SK-N-SH treated with all-trans-retinoic acid at 6 μM for 48 hours (cell line): ENCODE measurements around the gene SP110.

Experiments
- ATAC-seq: fragments of 200-7000 bp; cut with Tn5 transposase; 3 replicates; pipeline ENCODE4 v1.9.1; 2020; ENCODE audit warnings: mild to moderate bottlenecking, moderate library complexity
- ARNTL ChIP-seq: fragments of 450-650 bp; formaldehyde crosslinking; IDR thresholded peaks from 2 replicates; pipeline ENCODE4 v1.5.0; 2020; ENCODE audit warnings: low read depth, mild to moderate bottlenecking, moderate library complexity, borderline replicate concordance
- BACH2 ChIP-seq: fragments of 250-450 bp; sonication (Bioruptor Pico); IDR thresholded peaks from 2 replicates; pipeline ENCODE4 v1.9.0; 2021; ENCODE audit warnings: mild to moderate bottlenecking, borderline replicate concordance
- ESRRG ChIP-seq: fragments of 250-450 bp; sonication (Bioruptor Pico); IDR thresholded peaks from 2 replicates; pipeline ENCODE4 v1.6.1; 2021; ENCODE audit warnings: mild to moderate bottlenecking
- GLIS3 ChIP-seq: fragments of 250-450 bp; sonication (Bioruptor Pico); IDR thresholded peaks from 2 replicates; pipeline ENCODE4 v1.5.0; 2020; ENCODE audit warnings: mild to moderate bottlenecking, moderate library complexity
- ISL1 ChIP-seq: fragments of 250-450 bp; sonication (Bioruptor Pico); IDR thresholded peaks from 2 replicates; pipeline ENCODE4 v2.1.2; 2022; ENCODE audit warnings: mild to moderate bottlenecking, moderate library complexity
- OSR1 ChIP-seq: fragments of 250-450 bp; sonication (Bioruptor Pico); IDR thresholded peaks from 2 replicates; pipeline ENCODE4 v1.8.0; 2022; ENCODE audit warnings: moderate library complexity, mild to moderate bottlenecking, inconsistent platforms
- PPARA ChIP-seq: fragments of 250-450 bp; sonication (Bioruptor Pico); IDR thresholded peaks from 2 replicates; pipeline ENCODE4 v1.5.0; 2020; ENCODE audit warnings: mild to moderate bottlenecking, borderline replicate concordance
- RARB ChIP-seq: fragments of 250-450 bp; sonication (Bioruptor Pico); IDR thresholded peaks from 2 replicates; pipeline ENCODE4 v1.8.0; 2021; ENCODE audit warnings: mild to moderate bottlenecking, moderate library complexity
- TCF4 ChIP-seq: fragments of 250-450 bp; sonication (Bioruptor Pico); IDR thresholded peaks from 2 replicates; pipeline ENCODE4 v1.8.0; 2021; ENCODE audit warnings: mild to moderate bottlenecking, moderate library complexity, borderline replicate concordance
- TOX ChIP-seq: fragments of 250-450 bp; sonication (Bioruptor Pico); IDR thresholded peaks from 2 replicates; pipeline ENCODE4 v1.8.0; 2021; ENCODE audit warnings: mild to moderate bottlenecking, moderate library complexity, borderline replicate concordance
- ZC3H10 ChIP-seq: fragments of 250-450 bp; sonication (Bioruptor Pico); IDR thresholded peaks from 2 replicates; pipeline ENCODE4 v1.5.1; 2021; ENCODE audit warnings: mild to moderate bottlenecking, moderate library complexity
- ZFP3 ChIP-seq: fragments of 250-450 bp; sonication (Bioruptor Pico); IDR thresholded peaks from 2 replicates; pipeline ENCODE4 v1.5.0; 2020; ENCODE audit warnings: mild to moderate bottlenecking, moderate library complexity
- ZFP30 ChIP-seq: fragments of 450-650 bp; formaldehyde crosslinking; IDR thresholded peaks from 2 replicates; pipeline ENCODE4 v1.5.0; 2022; ENCODE audit warnings: mild to moderate bottlenecking, moderate library complexity
- ZNF565 ChIP-seq: fragments of 450-650 bp; formaldehyde crosslinking; conservative IDR thresholded peaks from 2 replicates; pipeline ENCODE4 v1.5.0; 2020; ENCODE audit warnings: low read depth, mild to moderate bottlenecking, moderate library complexity
- ZNF70 ChIP-seq: fragments of 450-650 bp; formaldehyde crosslinking; IDR thresholded peaks from 2 replicates; pipeline ENCODE4 v1.5.0; 2020; ENCODE audit warnings: mild to moderate bottlenecking, moderate library complexity
- ZNF8 ChIP-seq: fragments of 450-650 bp; formaldehyde crosslinking; IDR thresholded peaks from 2 replicates; pipeline ENCODE4 v1.5.0; 2020; ENCODE audit warnings: mild to moderate bottlenecking, moderate library complexity
- TF ChIP-seq, protein P1 (sequence below): fragments of 250-450 bp; sonication (Bioruptor Pico); IDR thresholded peaks from 2 replicates; pipeline ENCODE4 v1.8.0; 2021; ENCODE audit warnings: low read depth, mild to moderate bottlenecking, moderate library complexity, borderline replicate concordance
- TF ChIP-seq, protein P2 (sequence below): fragments of 250-450 bp; sonication (Bioruptor Pico); IDR thresholded peaks from 2 replicates; pipeline ENCODE4 v1.8.0; 2020; ENCODE audit warnings: mild to moderate bottlenecking, moderate library complexity, borderline replicate concordance
- TF ChIP-seq, protein P3 (sequence below): fragments of 250-450 bp; sonication (Bioruptor Pico); IDR thresholded peaks from 2 replicates; pipeline ENCODE4 v1.5.1; 2020; ENCODE audit warnings: low read depth, mild to moderate bottlenecking, moderate library complexity
- TF ChIP-seq, protein P4 (sequence below): fragments of 250-450 bp; sonication (Bioruptor Pico); IDR thresholded peaks from 2 replicates; pipeline ENCODE4 v1.5.0; 2020; ENCODE audit warnings: mild to moderate bottlenecking, moderate library complexity

SP110 gene

DNA sequence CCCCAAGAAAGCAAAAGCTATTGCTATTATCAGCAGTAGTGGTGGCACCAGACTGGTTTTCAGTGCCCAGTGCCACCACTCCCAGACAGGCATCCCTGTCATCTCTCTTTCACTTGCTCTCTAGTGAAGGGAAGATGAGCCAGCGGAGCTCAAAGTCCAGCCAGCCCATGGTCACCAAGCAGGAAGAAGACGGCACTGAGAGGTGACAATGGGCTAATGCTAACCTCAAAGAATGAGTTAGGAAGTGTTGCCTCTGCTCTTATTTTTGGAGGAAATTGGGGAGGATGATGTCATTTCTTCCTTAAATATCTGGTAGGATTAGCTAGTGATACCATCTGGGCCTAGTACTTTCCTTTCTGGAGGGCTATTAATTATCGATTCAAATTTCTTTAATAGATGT is 7.4 kb upstream of the SP110 start:
- no peak for ATAC-seq
- TF ChIP-seq ARNTL = no peak
- TF ChIP-seq ISL1 = no peak
- TF ChIP-seq OSR1 (CRISPR knock-in tag) = no peak
- TF ChIP-seq TCF4 (CRISPR knock-in tag) = no peak

DNA sequence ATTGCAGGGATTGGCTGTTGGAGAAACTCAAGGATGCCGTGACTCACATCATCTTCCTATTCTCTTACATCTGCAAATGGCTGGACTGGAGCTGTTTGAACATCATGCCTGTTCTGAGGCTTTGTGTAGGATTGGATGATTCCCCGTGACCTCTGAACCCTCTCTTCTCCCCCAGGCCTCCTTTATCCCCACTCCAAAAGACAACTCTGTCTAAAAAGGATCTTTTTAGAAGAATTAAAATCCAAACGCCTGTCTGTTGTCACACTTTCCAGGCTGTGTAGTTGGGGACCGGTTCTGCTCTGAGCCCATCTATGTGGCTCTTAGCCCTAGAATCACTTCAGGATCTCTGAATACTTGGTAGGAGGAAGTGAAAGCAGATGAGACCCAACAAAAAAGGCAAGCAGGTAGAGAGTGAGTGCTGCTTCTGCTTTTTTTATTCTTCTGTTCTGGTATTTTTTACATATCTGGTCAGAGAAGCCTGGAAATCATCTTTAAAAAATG is 6.3 kb upstream of the SP110 start:
- ATAC-seq = no peak
- TF ChIP-seq, protein P1, sequence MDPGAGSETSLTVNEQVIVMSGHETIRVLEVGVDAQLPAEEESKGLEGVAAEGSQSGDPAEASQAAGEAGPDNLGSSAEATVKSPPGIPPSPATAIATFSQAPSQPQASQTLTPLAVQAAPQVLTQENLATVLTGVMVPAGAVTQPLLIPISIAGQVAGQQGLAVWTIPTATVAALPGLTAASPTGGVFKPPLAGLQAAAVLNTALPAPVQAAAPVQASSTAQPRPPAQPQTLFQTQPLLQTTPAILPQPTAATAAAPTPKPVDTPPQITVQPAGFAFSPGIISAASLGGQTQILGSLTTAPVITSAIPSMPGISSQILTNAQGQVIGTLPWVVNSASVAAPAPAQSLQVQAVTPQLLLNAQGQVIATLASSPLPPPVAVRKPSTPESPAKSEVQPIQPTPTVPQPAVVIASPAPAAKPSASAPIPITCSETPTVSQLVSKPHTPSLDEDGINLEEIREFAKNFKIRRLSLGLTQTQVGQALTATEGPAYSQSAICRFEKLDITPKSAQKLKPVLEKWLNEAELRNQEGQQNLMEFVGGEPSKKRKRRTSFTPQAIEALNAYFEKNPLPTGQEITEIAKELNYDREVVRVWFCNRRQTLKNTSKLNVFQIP (CRISPR knock-in tag) = no peak
- no peak for TF ChIP-seq ESRRG (CRISPR knock-in tag)
- TF ChIP-seq TCF4 (CRISPR knock-in tag) = no peak
- no peak for TF ChIP-seq ZNF565 (CRISPR knock-in tag)
- no peak for TF ChIP-seq TOX
- TF ChIP-seq OSR1 (CRISPR knock-in tag) = no peak
- TF ChIP-seq, protein P2, sequence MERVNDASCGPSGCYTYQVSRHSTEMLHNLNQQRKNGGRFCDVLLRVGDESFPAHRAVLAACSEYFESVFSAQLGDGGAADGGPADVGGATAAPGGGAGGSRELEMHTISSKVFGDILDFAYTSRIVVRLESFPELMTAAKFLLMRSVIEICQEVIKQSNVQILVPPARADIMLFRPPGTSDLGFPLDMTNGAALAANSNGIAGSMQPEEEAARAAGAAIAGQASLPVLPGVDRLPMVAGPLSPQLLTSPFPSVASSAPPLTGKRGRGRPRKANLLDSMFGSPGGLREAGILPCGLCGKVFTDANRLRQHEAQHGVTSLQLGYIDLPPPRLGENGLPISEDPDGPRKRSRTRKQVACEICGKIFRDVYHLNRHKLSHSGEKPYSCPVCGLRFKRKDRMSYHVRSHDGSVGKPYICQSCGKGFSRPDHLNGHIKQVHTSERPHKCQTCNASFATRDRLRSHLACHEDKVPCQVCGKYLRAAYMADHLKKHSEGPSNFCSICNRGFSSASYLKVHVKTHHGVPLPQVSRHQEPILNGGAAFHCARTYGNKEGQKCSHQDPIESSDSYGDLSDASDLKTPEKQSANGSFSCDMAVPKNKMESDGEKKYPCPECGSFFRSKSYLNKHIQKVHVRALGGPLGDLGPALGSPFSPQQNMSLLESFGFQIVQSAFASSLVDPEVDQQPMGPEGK (CRISPR knock-in tag) = no peak
- TF ChIP-seq GLIS3 = no peak
- TF ChIP-seq ZFP30 = no peak
- TF ChIP-seq, protein P3, sequence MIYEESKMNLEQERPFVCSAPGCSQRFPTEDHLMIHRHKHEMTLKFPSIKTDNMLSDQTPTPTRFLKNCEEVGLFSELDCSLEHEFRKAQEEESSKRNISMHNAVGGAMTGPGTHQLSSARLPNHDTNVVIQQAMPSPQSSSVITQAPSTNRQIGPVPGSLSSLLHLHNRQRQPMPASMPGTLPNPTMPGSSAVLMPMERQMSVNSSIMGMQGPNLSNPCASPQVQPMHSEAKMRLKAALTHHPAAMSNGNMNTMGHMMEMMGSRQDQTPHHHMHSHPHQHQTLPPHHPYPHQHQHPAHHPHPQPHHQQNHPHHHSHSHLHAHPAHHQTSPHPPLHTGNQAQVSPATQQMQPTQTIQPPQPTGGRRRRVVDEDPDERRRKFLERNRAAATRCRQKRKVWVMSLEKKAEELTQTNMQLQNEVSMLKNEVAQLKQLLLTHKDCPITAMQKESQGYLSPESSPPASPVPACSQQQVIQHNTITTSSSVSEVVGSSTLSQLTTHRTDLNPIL = no peak
- TF ChIP-seq PPARA (CRISPR knock-in tag) = no peak
- TF ChIP-seq, protein P4, sequence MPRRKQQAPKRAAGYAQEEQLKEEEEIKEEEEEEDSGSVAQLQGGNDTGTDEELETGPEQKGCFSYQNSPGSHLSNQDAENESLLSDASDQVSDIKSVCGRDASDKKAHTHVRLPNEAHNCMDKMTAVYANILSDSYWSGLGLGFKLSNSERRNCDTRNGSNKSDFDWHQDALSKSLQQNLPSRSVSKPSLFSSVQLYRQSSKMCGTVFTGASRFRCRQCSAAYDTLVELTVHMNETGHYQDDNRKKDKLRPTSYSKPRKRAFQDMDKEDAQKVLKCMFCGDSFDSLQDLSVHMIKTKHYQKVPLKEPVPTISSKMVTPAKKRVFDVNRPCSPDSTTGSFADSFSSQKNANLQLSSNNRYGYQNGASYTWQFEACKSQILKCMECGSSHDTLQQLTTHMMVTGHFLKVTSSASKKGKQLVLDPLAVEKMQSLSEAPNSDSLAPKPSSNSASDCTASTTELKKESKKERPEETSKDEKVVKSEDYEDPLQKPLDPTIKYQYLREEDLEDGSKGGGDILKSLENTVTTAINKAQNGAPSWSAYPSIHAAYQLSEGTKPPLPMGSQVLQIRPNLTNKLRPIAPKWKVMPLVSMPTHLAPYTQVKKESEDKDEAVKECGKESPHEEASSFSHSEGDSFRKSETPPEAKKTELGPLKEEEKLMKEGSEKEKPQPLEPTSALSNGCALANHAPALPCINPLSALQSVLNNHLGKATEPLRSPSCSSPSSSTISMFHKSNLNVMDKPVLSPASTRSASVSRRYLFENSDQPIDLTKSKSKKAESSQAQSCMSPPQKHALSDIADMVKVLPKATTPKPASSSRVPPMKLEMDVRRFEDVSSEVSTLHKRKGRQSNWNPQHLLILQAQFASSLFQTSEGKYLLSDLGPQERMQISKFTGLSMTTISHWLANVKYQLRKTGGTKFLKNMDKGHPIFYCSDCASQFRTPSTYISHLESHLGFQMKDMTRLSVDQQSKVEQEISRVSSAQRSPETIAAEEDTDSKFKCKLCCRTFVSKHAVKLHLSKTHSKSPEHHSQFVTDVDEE (CRISPR knock-in tag) = no peak
- no peak for TF ChIP-seq BACH2 (CRISPR knock-in tag)
- TF ChIP-seq ZNF70 (CRISPR knock-in tag) = no peak
- TF ChIP-seq, all 23 proteins: peak for 0

DNA sequence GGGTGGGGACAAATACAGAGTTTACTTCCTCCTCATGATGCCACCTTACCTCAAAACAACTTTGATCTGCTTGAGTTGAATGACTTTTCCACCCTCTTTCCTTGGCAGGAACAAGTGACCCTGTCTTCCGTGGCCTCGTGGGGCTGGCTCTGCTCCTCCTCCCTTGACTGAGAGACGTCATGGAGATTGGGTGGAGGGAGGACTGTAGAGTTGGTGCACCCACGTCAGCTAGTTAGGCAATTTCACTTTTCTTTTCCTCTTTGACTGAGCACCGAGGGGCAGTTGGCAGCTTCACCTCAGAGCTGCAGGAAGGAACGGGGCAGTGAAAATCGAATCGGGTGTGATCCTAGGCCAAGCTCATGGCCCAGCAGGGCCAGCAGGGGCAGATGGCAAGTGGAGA is 5.7 kb upstream of the SP110 start, which contains the start of gene SP140:
SP140 (plus strand) TSS at position 251 of the 400 bp plus-strand sequence; CDS start at position 360, 109 bp downstream.
- no peak for ATAC-seq
- TF ChIP-seq ZFP3 (CRISPR knock-in tag) (no peak), RARB (no peak), OSR1 (CRISPR knock-in tag) (no peak), ZC3H10 (CRISPR knock-in tag) (no peak), TCF4 (CRISPR knock-in tag) (no peak), ZNF565 (CRISPR knock-in tag) (no peak), ESRRG (CRISPR knock-in tag) (no peak), ISL1 (no peak), BACH2 (CRISPR knock-in tag) (no peak), ZFP30 (no peak), ZNF70 (CRISPR knock-in tag) (no peak), ZNF8 (CRISPR knock-in tag) (no peak)
- TF ChIP-seq, protein P4 (CRISPR knock-in tag) = no peak
- TF ChIP-seq, protein P3 = no peak
- TF ChIP-seq, protein P2 (CRISPR knock-in tag) = no peak
- TF ChIP-seq, protein P1 (CRISPR knock-in tag) = no peak
